H1 (cell line): Measurements from ENCODE around the gene KSR2. TPM values are rescaled to one million over a fixed set of nuclear protein-coding genes. Genes with fewer than 3 reads are reported as not detected.

ENCODE experiments used
- CTCF ChIA-PET: fragments of 300-600 bp; sonication (Branson Sonifier 250); formaldehyde crosslinking; loops from one replicate; lab custom pipeline; 2021; ENCODE audit not compliant: partially characterized antibody; lab: Charles Lee
- POLR2A ChIA-PET: fragments of 300-600 bp; sonication (Branson Sonifier 250); formaldehyde crosslinking; loops from one replicate; lab custom pipeline; 2021; ENCODE audit warnings: inconsistent platforms; ENCODE audit not compliant: partially characterized antibody; lab: Charles Lee
- DNase-seq, 2 experiments: peaks; one replicate each; pipeline versions ENCODE4 v3.0.0 to v3.0.0-alpha.2; 2010 to 2022; ENCODE audit warnings: low spot score in 2 of 2, low read depth in 1 of 2, mixed read lengths in 1 of 2
- FAIRE-seq: peaks from 2 replicates; lab custom pipeline; 2011; peaks lifted over from hg19 to GRCh38; lab: Jason Lieb, UNC
- H2AFZ ChIP-seq: 2 replicates; pipeline ENCODE4 v1.8.1; 2012; ENCODE audit warnings: low read length, inconsistent platforms
- H2AK5ac ChIP-seq: 2 replicates; pipeline ENCODE4 v1.6.1; 2013; ENCODE audit warnings: low read depth, low read length
- H2BK120ac ChIP-seq: replicated peaks from 2 replicates; pipeline ENCODE3; 2013; ENCODE audit warnings: low read depth, low read length, inconsistent platforms
- H2BK12ac ChIP-seq: 2 replicates; pipeline ENCODE4 v1.6.1; 2013; ENCODE audit warnings: low read depth, low read length
- H2BK15ac ChIP-seq: 2 replicates; pipeline ENCODE4 v1.6.1; 2013; ENCODE audit warnings: low read length
- H2BK20ac ChIP-seq: 2 replicates; pipeline ENCODE4 v1.6.1; 2013; ENCODE audit warnings: low read length
- H2BK5ac ChIP-seq: 2 replicates; pipeline ENCODE4 v1.6.1; 2013; ENCODE audit warnings: low read depth, low read length
- H3K14ac ChIP-seq: 2 replicates; pipeline ENCODE4 v1.6.1; 2013; ENCODE audit warnings: inconsistent platforms; ENCODE audit not compliant: insufficient read length
- H3K18ac ChIP-seq: 2 replicates; pipeline ENCODE4 v1.6.1; 2013; ENCODE audit warnings: low read length; ENCODE audit errors: extremely low read depth
- H3K23ac ChIP-seq: 2 replicates; pipeline ENCODE4 v1.6.1; 2013; ENCODE audit warnings: inconsistent platforms; ENCODE audit not compliant: insufficient read length
- H3K23me2 ChIP-seq: 2 replicates; pipeline ENCODE4 v1.6.1; 2013; ENCODE audit warnings: low read depth, low read length
- H3K27ac ChIP-seq: 2 replicates; pipeline ENCODE4 v1.6.1; 2011; ENCODE audit warnings: low read depth, low read length, inconsistent platforms
- H3K27me3 ChIP-seq, 4 experiments: replicated peaks in 1 of 4; 1 replicate in 1 of 4; 2 replicates in 3 of 4; pipeline versions ENCODE4 v1.6.1 to v1.8.1; 2011 to 2013; ENCODE audit warnings: low read length in 3 of 4, mild to moderate bottlenecking in 3 of 4, inconsistent platforms in 2 of 4, mixed read lengths in 2 of 4, moderate library complexity in 1 of 4; ENCODE audit not compliant: control insufficient read depth in 3 of 4, insufficient read depth in 3 of 4; ENCODE audit errors: extremely low read depth in 1 of 4
- H3K36me3 ChIP-seq, 4 experiments: 2 replicates each; pipeline versions ENCODE4 v1.6.1 to v1.8.1; 2011 to 2013; ENCODE audit warnings: mild to moderate bottlenecking in 4 of 4, low read length in 3 of 4, moderate library complexity in 2 of 4, control low read depth in 1 of 4, inconsistent platforms in 1 of 4; ENCODE audit not compliant: insufficient read depth in 4 of 4, control insufficient read depth in 2 of 4
- H3K4ac ChIP-seq: replicated peaks from 2 replicates; pipeline ENCODE3; 2013; ENCODE audit warnings: low read length, low read depth, mixed read lengths, inconsistent platforms; ENCODE audit not compliant: insufficient read length
- H3K4me1 ChIP-seq, 4 experiments: replicated peaks in 1 of 4; 1 replicate in 1 of 4; 2 replicates in 3 of 4; pipeline versions ENCODE4 v1.6.1 to v1.8.1; 2011 to 2013; ENCODE audit warnings: low read length in 3 of 4, inconsistent platforms in 2 of 4, mixed read lengths in 1 of 4; ENCODE audit not compliant: insufficient read depth in 4 of 4, control insufficient read depth in 3 of 4
- H3K4me2 ChIP-seq, 2 experiments: 2 replicates each; pipeline versions ENCODE4 v1.6.1 to v1.8.1; 2011 to 2013; ENCODE audit warnings: low read depth in 2 of 2, low read length in 2 of 2, control low read depth in 1 of 2, inconsistent platforms in 1 of 2, mild to moderate bottlenecking in 1 of 2; ENCODE audit not compliant: insufficient read depth in 1 of 2
- H3K4me3 ChIP-seq, 4 experiments: fragments of 200-600, 300-600 bp in 1 of 4; sonication (generic), shearing (Covaris generic), sonication (Bioruptor Twin) in 1 of 4; 2 replicates each; pipeline versions ENCODE4 v1.5.1 to v1.8.1; 2011 to 2016; ENCODE audit warnings: low read length in 4 of 4, low read depth in 3 of 4, control low read depth in 2 of 4, inconsistent platforms in 2 of 4, mild to moderate bottlenecking in 2 of 4, mixed read lengths in 1 of 4, moderate library complexity in 1 of 4; ENCODE audit not compliant: insufficient read depth in 2 of 4; ENCODE audit errors: extremely low read depth in 1 of 4
- H3K56ac ChIP-seq: replicated peaks from 2 replicates; pipeline ENCODE3; 2013; ENCODE audit warnings: low read depth, mild to moderate bottlenecking, mixed read lengths, low read length, inconsistent platforms; ENCODE audit not compliant: insufficient read length
- H3K79me1 ChIP-seq: 2 replicates; pipeline ENCODE4 v1.6.1; 2013; ENCODE audit warnings: low read depth, low read length, control low read depth
- H3K79me2 ChIP-seq, 2 experiments: 2 replicates each; pipeline versions ENCODE4 v1.6.1 to v1.8.1; 2012 to 2013; ENCODE audit warnings: low read length in 2 of 2, mild to moderate bottlenecking in 2 of 2, inconsistent platforms in 1 of 2; ENCODE audit not compliant: insufficient read depth in 2 of 2, control insufficient read depth in 1 of 2
- H3K9ac ChIP-seq, 4 experiments: replicated peaks in 1 of 4; 1 replicate in 1 of 4; 2 replicates in 3 of 4; pipeline versions ENCODE4 v1.6.1 to v1.8.1; 2011 to 2013; ENCODE audit warnings: low read depth in 3 of 4, low read length in 3 of 4, control low read depth in 2 of 4, mild to moderate bottlenecking in 2 of 4, moderate library complexity in 2 of 4, inconsistent platforms in 1 of 4; ENCODE audit errors: extremely low read depth in 1 of 4
- H3K9me3 ChIP-seq, 2 experiments: 2 replicates each; pipeline versions ENCODE4 v1.6.1 to v1.8.1; 2012 to 2013; ENCODE audit warnings: mild to moderate bottlenecking in 2 of 2, moderate library complexity in 2 of 2, control low read depth in 1 of 2, inconsistent platforms in 1 of 2, low read depth in 1 of 2, low read length in 1 of 2, mixed read lengths in 1 of 2; ENCODE audit not compliant: insufficient read depth in 2 of 2
- H4K20me1 ChIP-seq, 2 experiments: replicated peaks in 1 of 2; 2 replicates each; pipeline versions ENCODE3 to v1.8.1; 2011 to 2013; ENCODE audit warnings: inconsistent platforms in 2 of 2, low read length in 2 of 2, mild to moderate bottlenecking in 1 of 2; ENCODE audit not compliant: insufficient read depth in 2 of 2, control insufficient read depth in 1 of 2
- H4K5ac ChIP-seq: 2 replicates; pipeline ENCODE4 v1.6.1; 2013; ENCODE audit warnings: low read length, low read depth, mixed read lengths, inconsistent platforms; ENCODE audit not compliant: insufficient read length
- H4K8ac ChIP-seq: 2 replicates; pipeline ENCODE4 v1.8.0; 2013; ENCODE audit warnings: mild to moderate bottlenecking, moderate library complexity, low read length, inconsistent platforms; ENCODE audit not compliant: insufficient read depth; ENCODE audit errors: extremely low read depth
- H4K91ac ChIP-seq: replicated peaks from 2 replicates; pipeline ENCODE3; 2013; ENCODE audit warnings: low read length, mixed read lengths, inconsistent platforms; ENCODE audit not compliant: insufficient read length
- GABPA ChIP-seq: IDR thresholded peaks from 2 replicates; pipeline ENCODE4 v1.6.1; 2011; ENCODE audit warnings: mild to moderate bottlenecking, low read length, moderate library complexity, borderline replicate concordance; ENCODE audit not compliant: insufficient read depth
- PHF8 ChIP-seq: fragments of 200-600 bp; sonication (generic); conservative IDR thresholded peaks from 2 replicates; pipeline ENCODE4 v1.7.1; 2012; ENCODE audit warnings: low read depth, mild to moderate bottlenecking, inconsistent platforms, low read length, moderate library complexity
- WGBS, 2 experiments: shearing (Covaris generic) in 1 of 2; methylation state at CpG; one replicate each; pipeline versions ENCODE4 v1.1.6 to v1.1.7; 2013 to 2015; ENCODE audit warnings: low lambda C conversion rate in 2 of 2, mixed read lengths in 2 of 2, inconsistent platforms in 1 of 2, low coverage in 1 of 2, missing lambda C conversion rate in 1 of 2; ENCODE audit not compliant: insufficient replicate concordance in 2 of 2, insufficient coverage in 1 of 2, insufficient read length in 1 of 2; ENCODE audit errors: extremely low coverage in 1 of 2, missing lambda C conversion rate in 1 of 2; 5-methylcytosine and 5-hydroxymethylcytosine counted together
- polyA plus RNA-seq, 7 experiments: library from polyadenylated mRNA; depleted of rRNA in 3 of 7; stranded (reverse) in 5 of 7; unstranded in 2 of 7; fragments of >200 nt in 5 of 7; fragments of 200-250 nt in 2 of 7; gene quantifications; 1 replicate in 5 of 7; 2 replicates in 1 of 7; 4 replicates in 1 of 7; pipeline versions ENCODE4 v1.2.1 to v1.2.3, GENCODE V29; 2011 to 2013; ENCODE audit warnings: missing spikeins in 2 of 7, mixed read lengths in 2 of 7
- total RNA-seq: library from RNA; stranded (reverse); fragmentation: NEBNext Ultra II Directional; extraction: Animal tissue kit (Norgen Biotek cat#: 25700); gene quantifications from 2 replicates; pipeline ENCODE4 v1.2.1, GENCODE V29; 2021

Gene KSR2
- total and polyA plus RNA-seq, 2 of the 8 experiments (the other 6 are each of a cell fraction or from before 2014, with no cell fraction given): 0.74 to 2.2 TPM

DNA sequence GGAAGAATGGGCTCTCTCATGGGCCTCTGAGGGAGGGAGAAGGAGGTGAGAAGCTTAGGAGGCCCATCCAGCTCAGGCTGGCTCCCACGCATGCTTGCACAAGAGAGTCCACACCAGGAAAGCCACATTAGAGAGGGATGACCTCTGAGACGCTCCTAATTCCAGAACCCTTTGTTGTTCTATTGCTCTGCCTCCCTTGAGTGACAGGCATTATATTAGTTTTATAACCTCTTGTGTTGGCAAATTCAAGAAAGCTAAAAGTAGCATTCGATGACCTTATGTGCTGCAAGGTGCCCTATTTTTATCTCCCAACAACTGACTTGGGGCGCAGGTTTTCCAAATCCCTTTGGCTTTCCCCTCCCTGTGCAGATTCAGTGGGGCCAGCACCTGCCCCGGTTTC, 190.1 kb downstream of the KSR2 start:
- Histone ChIP-seq H3K56ac (no peak overlapping the region), H3K79me1 (no peaks in the 10 kb centered on the region), H3K18ac (no peak overlapping the region), H2BK20ac (no peak overlapping the region), H3K23ac (no peak overlapping the region), H4K5ac (no peak overlapping the region), H3K4me1 (no peaks in the 10 kb centered on the region), H2AFZ (no peak overlapping the region), H3K27me3 (no peaks in the 10 kb centered on the region), H4K8ac (no peak overlapping the region), H3K4me2 (no peak overlapping the region), H2BK5ac (no peak overlapping the region), H3K14ac (no peak overlapping the region), H4K20me1 (no peaks in the 10 kb centered on the region), H3K79me2 (no peaks in the 10 kb centered on the region), H3K23me2 (no peaks in the 10 kb centered on the region), H3K9ac (no peak overlapping the region), H4K91ac (peak overlapping the region; percentile 13), H3K27ac (no peak overlapping the region), H3K4ac (no peak overlapping the region), H3K36me3 (no peaks in the 10 kb centered on the region), H2BK15ac (no peak overlapping the region), H3K9me3 (no peaks in the 10 kb centered on the region), H2AK5ac (no peak overlapping the region), H2BK12ac (no peak overlapping the region), H2BK120ac (no peak overlapping the region), H3K4me3 (no peak overlapping the region)
- WGBS, 2 experiments: 86% methylated on average over 5 of the region's 5 CpGs; no CpG with 5 or more reads in 1 of the 2 experiments
- FAIRE-seq: no peak
- no peak for DNase-seq
- CTCF ChIA-PET: interaction anchor here (1.7 to 2.6 kb wide), 2 partner anchors 12 to 58 kb away, joined by 5 to 8 read pairs; no protein-coding TSS in a partner anchor
- TF ChIP-seq GABPA (no peak), PHF8 (no peak)
- POLR2A ChIA-PET: no interaction called here
